Endometrial microvascular endothelial cells (primary cell): Measurements from ENCODE around the gene KCNQ4. TPM values are rescaled to one million over a fixed set of nuclear protein-coding genes. Genes with fewer than 3 reads are reported as not detected.

Experiments used
- in situ Hi-C: cut with HindIII; loops from 2 replicates; pipeline ENCODE4 v1.10.0; 2017; ENCODE audit warnings: low sequenced_read_pairs, low pct_unique_long_range_greater_than_20kb; ENCODE audit errors: inconsistent ontology term
- total RNA-seq: library from RNA; depleted of rRNA; stranded (reverse); fragments of >200 nt; gene quantifications from one replicate; pipeline ENCODE4 v1.2.3, GENCODE V29; 2015; ENCODE audit errors: inconsistent ontology term

The KCNQ4 gene
- total RNA-seq, 1 donor from 2014 or later = not detected

- in situ Hi-C loops = no loop called here
Observed at GRCh38 chr1:40830419-40830943, 46.9 kb downstream of the KCNQ4 start.

GRCh38 chr1:40831001-40831732 lies 47.6 kb downstream of the KCNQ4 start:
- in situ Hi-C loops = no loop called here

GRCh38 chr1:40833979-40834378 lies 50.4 kb downstream of the KCNQ4 start:
- in situ Hi-C loops = no loop called here

- in situ Hi-C loops = no loop called here
Observed at GRCh38 chr1:40834968-40835545, 51.5 kb downstream of the KCNQ4 start.

GRCh38 chr1:40836283-40836682 lies 52.7 kb downstream of the KCNQ4 start:
- in situ Hi-C loops = no loop called here

- in situ Hi-C loops = no loop called here
Observed at GRCh38 chr1:40837601-40838000, 54.0 kb downstream of the KCNQ4 start.

GRCh38 chr1:40838045-40838979 lies 54.7 kb downstream of the KCNQ4 start:
- in situ Hi-C loops = no loop called here

- in situ Hi-C loops = no loop called here
Observed at GRCh38 chr1:40838980-40839942, 55.7 kb downstream of the KCNQ4 start.

GRCh38 chr1:40839943-40840335 lies 56.4 kb downstream of the KCNQ4 start:
- in situ Hi-C loops = no loop called here

GRCh38 chr1:40840526-40841323 lies 57.1 kb downstream of the KCNQ4 start:
- in situ Hi-C loops = no loop called here

- in situ Hi-C loops = no loop called here
Observed at GRCh38 chr1:40841602-40842001, 58.0 kb downstream of the KCNQ4 start.

- in situ Hi-C loops = no loop called here
Observed at GRCh38 chr1:40842207-40842606, 58.6 kb downstream of the KCNQ4 start.

GRCh38 chr1:40842691-40843090 lies 59.1 kb downstream of the KCNQ4 start:
- in situ Hi-C loops = no loop called here

GRCh38 chr1:40844079-40844478 lies 60.5 kb downstream of the KCNQ4 start:
- in situ Hi-C loops = no loop called here

- in situ Hi-C loops = no loop called here
Observed at GRCh38 chr1:40844887-40845878, 61.6 kb downstream of the KCNQ4 start.

- in situ Hi-C loops = no loop called here
Observed at GRCh38 chr1:40845895-40846294, 62.3 kb downstream of the KCNQ4 start.
